HEK293 (cell line): ENCODE data around the gene PLIN5.

ENCODE experiments used
- CTCF ChIP-seq: fragments of 450-650 bp; formaldehyde crosslinking; IDR thresholded peaks from 2 replicates; pipeline ENCODE4 v1.5.1; 2016; ENCODE audit warnings: missing biosample characterization, missing genetic modification characterization
- KLF10 ChIP-seq: fragments of 450-650 bp; IDR thresholded peaks from 2 replicates; pipeline ENCODE4 v1.5.1; 2018; ENCODE audit warnings: missing biosample characterization, mild to moderate bottlenecking, missing genetic modification characterization
- PBX3 ChIP-seq: sonication (generic); formaldehyde crosslinking; IDR thresholded peaks from 2 replicates; pipeline ENCODE4 v1.8.1; 2022; ENCODE audit warnings: mild to moderate bottlenecking, moderate library complexity, missing genetic modification reagents
- TRIM28 ChIP-seq: IDR thresholded peaks from 2 replicates; pipeline ENCODE4 v1.6.1; 2011; ENCODE audit warnings: low read length, control low read depth, borderline replicate concordance
- YY1 ChIP-seq: fragments of 450-650 bp; formaldehyde crosslinking; IDR thresholded peaks from 2 replicates; pipeline ENCODE4 v1.5.1; 2018; ENCODE audit warnings: missing biosample characterization, missing genetic modification characterization
- ZBTB11 ChIP-seq: fragments of 450-650 bp; formaldehyde crosslinking; conservative IDR thresholded peaks from 2 replicates; pipeline ENCODE4 v1.5.1; 2016; ENCODE audit warnings: low read depth, missing biosample characterization, missing genetic modification characterization
- ZBTB26 ChIP-seq: fragments of 450-650 bp; formaldehyde crosslinking; optimal IDR thresholded peaks from 2 replicates; pipeline ENCODE3; 2016; ENCODE audit warnings: missing biosample characterization, mild to moderate bottlenecking, missing genetic modification characterization
- ZEB2 ChIP-seq: fragments of 450-650 bp; formaldehyde crosslinking; IDR thresholded peaks from 2 replicates; pipeline ENCODE4 v1.5.1; 2016; ENCODE audit warnings: missing biosample characterization, missing genetic modification characterization
- ZNF423 ChIP-seq: fragments of 450-650 bp; formaldehyde crosslinking; IDR thresholded peaks from 2 replicates; pipeline ENCODE4 v1.5.1; 2016; ENCODE audit warnings: missing biosample characterization, missing genetic modification characterization
- ZNF488 ChIP-seq: fragments of 450-650 bp; formaldehyde crosslinking; IDR thresholded peaks from 2 replicates; pipeline ENCODE4 v1.5.1; 2016; ENCODE audit warnings: missing biosample characterization, missing genetic modification characterization
- ZNF792 ChIP-seq: fragments of 450-650 bp; formaldehyde crosslinking; IDR thresholded peaks from 2 replicates; pipeline ENCODE4 v1.5.1; 2016; ENCODE audit warnings: missing biosample characterization, missing genetic modification characterization

GRCh38 chr19:4519521-4520277 is 15.3 kb downstream of the PLIN5 start:
- TF ChIP-seq CTCF (tag by site-specific recombination) (no peak), PBX3 (CRISPR knock-in tag) (no peak), KLF10 (tag by site-specific recombination) (no peak), TRIM28 (no peak), ZBTB11 (no peak), ZEB2 (tag by site-specific recombination) (no peak), ZBTB26 (no peak), ZNF423 (tag by site-specific recombination) (no peak), ZNF792 (no peak), YY1 (tag by site-specific recombination) (no peak), ZNF488 (no peak)
